HCT116 (cell line): ENCODE data around the gene BCS1L. TPM values are rescaled to one million over a fixed set of nuclear protein-coding genes. Genes with fewer than 3 reads are reported as not detected.

Experiments
- ATAC-seq: fragments of 200-7000 bp; cut with Tn5 transposase; 2 replicates; pipeline ENCODE4 v1.9.1; 2020; ENCODE audit warnings: mild to moderate bottlenecking, moderate library complexity
- BruUV-seq: library from RNA; stranded (reverse); fragments of 400-500 nt; replicated peaks from 2 replicates; lab custom pipeline; 2021; lab: Mats Ljungman, UMichigan
- CTCF ChIA-PET: fragments of 300-600 bp; sonication (Branson Sonifier 250); formaldehyde crosslinking; loops from one replicate; lab custom pipeline; 2021; ENCODE audit warnings: antibody characterized with exemption; lab: Charles Lee
- POLR2A ChIA-PET: fragments of 300-600, 350-600 bp; sonication (Branson Sonifier 250); formaldehyde crosslinking; loops from one replicate; lab custom pipeline; 2021; ENCODE audit warnings: antibody characterized with exemption; lab: Charles Lee
- RAD21 ChIA-PET, 2 experiments: fragments of 300-600 bp; sonication (Branson Sonifier 250); formaldehyde crosslinking; loops; one replicate each; lab custom pipeline; 2023; ENCODE audit warnings: low total read pairs in 2 of 2; ENCODE audit not compliant: uncharacterized antibody in 2 of 2, unreplicated experiment in 2 of 2, low non-redundant PET in 1 of 2; lab: Charles Lee
- DNase-seq: peaks from one replicate; pipeline ENCODE4 v3.0.0-alpha.2; 2010; ENCODE audit warnings: low read depth, low spot score
- H2AFZ ChIP-seq: fragments of 200-600 bp; shearing (Covaris generic), sonication (generic); 2 replicates; pipeline ENCODE4 v1.6.1; 2017; ENCODE audit warnings: low read depth, mixed run types, mixed read lengths, antibody characterized with exemption, low read length; ENCODE audit not compliant: poor library complexity, severe bottlenecking
- H3K27ac ChIP-seq: 2 replicates; pipeline ENCODE4 v1.5.1; 2012; ENCODE audit warnings: low read depth, low read length
- H3K27me3 ChIP-seq: fragments of 200-600 bp; sonication (generic); 2 replicates; pipeline ENCODE4 v1.6.1; 2016; ENCODE audit warnings: mixed run types, low read length, mixed read lengths; ENCODE audit not compliant: insufficient read depth
- H3K36me3 ChIP-seq, 2 experiments: fragments of 200-500 bp in 1 of 2; fragments of 200-600 bp in 1 of 2; sonication (Bioruptor generic) in 1 of 2; sonication (generic) in 1 of 2; 2 replicates each; pipeline versions ENCODE4 v1.5.1 to v1.6.1; 2014 to 2016; ENCODE audit warnings: low read length in 2 of 2, inconsistent platforms in 1 of 2, mixed read lengths in 1 of 2, mixed run types in 1 of 2; ENCODE audit not compliant: insufficient read depth in 2 of 2, control insufficient read depth in 1 of 2
- H3K4me1 ChIP-seq, 2 experiments: fragments of 200-600 bp in 1 of 2; sonication (generic) in 1 of 2; 2 replicates each; pipeline versions ENCODE4 v1.5.1 to v1.6.1; 2012 to 2017; ENCODE audit warnings: low read length in 2 of 2, inconsistent platforms in 1 of 2, mild to moderate bottlenecking in 1 of 2, mixed read lengths in 1 of 2, mixed run types in 1 of 2, moderate library complexity in 1 of 2; ENCODE audit not compliant: insufficient read depth in 2 of 2, control insufficient read depth in 1 of 2
- H3K4me2 ChIP-seq: fragments of 200-600 bp; sonication (generic); 2 replicates; pipeline ENCODE4 v1.6.1; 2017; ENCODE audit warnings: mixed run types, low read length, mixed read lengths
- H3K4me3 ChIP-seq, 2 experiments: fragments of 200-600 bp in 1 of 2; sonication (generic) in 1 of 2; replicated peaks in 1 of 2; 2 replicates each; pipeline ENCODE4 v1.5.1; 2011 to 2016; ENCODE audit warnings: low read length in 2 of 2, control low read depth in 1 of 2, low read depth in 1 of 2, mild to moderate bottlenecking in 1 of 2, mixed read lengths in 1 of 2, mixed run types in 1 of 2
- H3K79me2 ChIP-seq: fragments of 200-600 bp; sonication (generic); 2 replicates; pipeline ENCODE4 v1.6.1; 2017; ENCODE audit warnings: mild to moderate bottlenecking, mixed run types, low read length, moderate library complexity, mixed read lengths; ENCODE audit not compliant: insufficient read depth
- H3K9ac ChIP-seq: fragments of 200-600 bp; sonication (generic); 2 replicates; pipeline ENCODE4 v1.6.1; 2016; ENCODE audit warnings: low read length, mixed read lengths
- H3K9me2 ChIP-seq: fragments of 200-600 bp; sonication (generic), shearing (Covaris generic); 2 replicates; pipeline ENCODE4 v1.6.1; 2017; ENCODE audit warnings: mixed run types, mild to moderate bottlenecking, moderate library complexity; ENCODE audit not compliant: insufficient read depth
- H3K9me3 ChIP-seq, 2 experiments: fragments of 200-500 bp in 1 of 2; fragments of 200-600 bp in 1 of 2; sonication (Bioruptor generic) in 1 of 2; sonication (generic) in 1 of 2; 2 replicates each; pipeline ENCODE4 v1.6.1; 2014 to 2017; ENCODE audit warnings: low read length in 2 of 2, mixed read lengths in 2 of 2, inconsistent platforms in 1 of 2, low read depth in 1 of 2, mild to moderate bottlenecking in 1 of 2, mixed run types in 1 of 2, moderate library complexity in 1 of 2; ENCODE audit not compliant: control insufficient read depth in 1 of 2, insufficient read depth in 1 of 2
- H4K20me1 ChIP-seq: fragments of 200-600 bp; sonication (generic), shearing (Covaris generic); 2 replicates; pipeline ENCODE4 v1.6.1; 2017; ENCODE audit warnings: mixed run types, mild to moderate bottlenecking, moderate library complexity; ENCODE audit not compliant: insufficient read depth
- CBX3 ChIP-seq: IDR thresholded peaks from 2 replicates; pipeline ENCODE4 v1.6.1; 2012; ENCODE audit warnings: low read depth
- ELF1 ChIP-seq: IDR thresholded peaks from 2 replicates; pipeline ENCODE4 v1.6.1; 2012; ENCODE audit warnings: low read depth, borderline replicate concordance
- EZH2 ChIP-seq: fragments of 200-600 bp; sonication (generic); IDR thresholded peaks from 2 replicates; pipeline ENCODE4 v1.6.1; 2017; ENCODE audit warnings: antibody characterized with exemption, mixed run types
- MAX ChIP-seq: IDR thresholded peaks from 2 replicates; pipeline ENCODE4 v1.6.1; 2012
- POLR2AphosphoS5 ChIP-seq: IDR thresholded peaks from 2 replicates; pipeline ENCODE4 v1.6.1; 2011; ENCODE audit warnings: mild to moderate bottlenecking, low read depth, low read length, moderate library complexity
- RAD21 ChIP-seq: IDR thresholded peaks from 2 replicates; pipeline ENCODE4 v1.6.1; 2012; ENCODE audit warnings: low read depth, mild to moderate bottlenecking
- SP1 ChIP-seq: IDR thresholded peaks from 2 replicates; pipeline ENCODE4 v1.6.1; 2012; ENCODE audit warnings: low read depth
- YY1 ChIP-seq: IDR thresholded peaks from 2 replicates; pipeline ENCODE4 v1.6.1; 2011; ENCODE audit warnings: low read length, low read depth, moderate library complexity, mild to moderate bottlenecking; ENCODE audit not compliant: insufficient replicate concordance; ENCODE audit errors: extremely low read depth
- ZFX ChIP-seq: fragments of 450-650 bp; IDR thresholded peaks from 2 replicates; pipeline ENCODE4 v1.6.1; 2017
- intact Hi-C: fragments of 100-400 bp; cut with micrococcal nuclease; formaldehyde crosslinking; loops from 2 replicates; pipeline ENCODE4 v1.10.0; 2022
- total RNA-seq: library from RNA; stranded (reverse); gene quantifications from one replicate; pipeline ENCODE4 v1.2.1, GENCODE V29; 2021; ENCODE audit not compliant: unreplicated experiment

Gene BCS1L
- total RNA-seq, 1 experiment from 2014 or later: 57.4 TPM

- no peak for TF ChIP-seq POLR2AphosphoS5
- TF ChIP-seq RAD21: no peak
- TF ChIP-seq CBX3: no peak
- TF ChIP-seq SP1: no peak
- no peak for TF ChIP-seq EZH2
- no peak for TF ChIP-seq MAX
- no peak for TF ChIP-seq ZFX
- TF ChIP-seq YY1: no peak
Measured at GRCh38 chr2:218635719-218636118, 23.8 kb upstream of the BCS1L start (continued).

GRCh38 chr2:218638372-218638771 is 21.1 kb upstream of the BCS1L start:
- intact Hi-C loops: no loop called here
- H3K79me2 ChIP-seq: no peaks in the 10 kb centered on the region; the same call in 1 of the 2 replicates
- H3K27ac ChIP-seq: no peak overlapping the region
- CTCF ChIA-PET: no interaction called here
- no TSS peak for BruUV-seq
- H4K20me1 ChIP-seq: no peaks in the 10 kb centered on the region
- H3K27me3 ChIP-seq: no peaks in the 10 kb centered on the region
- no peak for TF ChIP-seq SP1
- TF ChIP-seq ZFX: no peak
- no peak for TF ChIP-seq ELF1
- no peak for TF ChIP-seq CBX3
- TF ChIP-seq, all 23 proteins: peak for 0
- no peak overlapping the region for H3K4me2 ChIP-seq
- ATAC-seq (no peak), DNase-seq (no peak)
- no peaks in the 10 kb centered on the region for H3K9me3 ChIP-seq
- H3K4me3 ChIP-seq: no peak overlapping the region
- no peaks in the 10 kb centered on the region for H3K4me1 ChIP-seq
- H3K9ac ChIP-seq: no peak overlapping the region
- POLR2A ChIA-PET: no interaction called here
- RAD21 ChIA-PET: no interaction called here
- peaks cover 37 to 40% of the 10 kb centered on the region in 2 experiments for H3K36me3 ChIP-seq
- no peak overlapping the region for H2AFZ ChIP-seq
- no peaks in the 10 kb centered on the region for H3K9me2 ChIP-seq
